Measurements from ENCODE around the gene KRTAP10-4.

DNA sequence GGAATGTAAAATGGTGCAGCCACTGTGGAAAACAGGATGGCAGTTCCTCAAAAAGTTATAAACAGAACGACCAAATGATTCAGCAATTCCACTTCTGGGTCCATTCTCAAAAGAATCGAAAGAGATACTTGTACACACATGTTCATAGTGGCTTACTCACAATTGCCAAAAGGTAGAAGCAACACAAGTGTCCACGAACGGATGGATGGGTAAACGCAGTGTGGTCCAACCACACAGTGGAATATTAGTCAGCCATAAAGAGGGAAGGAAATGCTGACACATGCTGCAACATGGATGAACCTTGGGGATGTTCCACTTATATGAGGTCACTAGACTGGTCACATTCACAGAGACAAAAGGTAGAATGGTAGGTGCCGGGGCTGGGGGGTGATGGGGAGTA lies 38.8 kb upstream of the KRTAP10-4 start:
- TF ChIP-seq, protein P1, sequence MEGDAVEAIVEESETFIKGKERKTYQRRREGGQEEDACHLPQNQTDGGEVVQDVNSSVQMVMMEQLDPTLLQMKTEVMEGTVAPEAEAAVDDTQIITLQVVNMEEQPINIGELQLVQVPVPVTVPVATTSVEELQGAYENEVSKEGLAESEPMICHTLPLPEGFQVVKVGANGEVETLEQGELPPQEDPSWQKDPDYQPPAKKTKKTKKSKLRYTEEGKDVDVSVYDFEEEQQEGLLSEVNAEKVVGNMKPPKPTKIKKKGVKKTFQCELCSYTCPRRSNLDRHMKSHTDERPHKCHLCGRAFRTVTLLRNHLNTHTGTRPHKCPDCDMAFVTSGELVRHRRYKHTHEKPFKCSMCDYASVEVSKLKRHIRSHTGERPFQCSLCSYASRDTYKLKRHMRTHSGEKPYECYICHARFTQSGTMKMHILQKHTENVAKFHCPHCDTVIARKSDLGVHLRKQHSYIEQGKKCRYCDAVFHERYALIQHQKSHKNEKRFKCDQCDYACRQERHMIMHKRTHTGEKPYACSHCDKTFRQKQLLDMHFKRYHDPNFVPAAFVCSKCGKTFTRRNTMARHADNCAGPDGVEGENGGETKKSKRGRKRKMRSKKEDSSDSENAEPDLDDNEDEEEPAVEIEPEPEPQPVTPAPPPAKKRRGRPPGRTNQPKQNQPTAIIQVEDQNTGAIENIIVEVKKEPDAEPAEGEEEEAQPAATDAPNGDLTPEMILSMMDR (IDR thresholded peaks at IDR 0.05): no peak
- no peak for TF ChIP-seq POLR2A (IDR thresholded peaks at IDR 0.05)
